ENCODE results near the gene AFG3L2. TPM values are rescaled to one million over a fixed set of nuclear protein-coding genes. Genes with fewer than 3 reads are reported as not detected.

AFG3L2 gene
- total RNA-seq, 2 donors from 2014 or later: 39.7 to 51.5 TPM

DNA sequence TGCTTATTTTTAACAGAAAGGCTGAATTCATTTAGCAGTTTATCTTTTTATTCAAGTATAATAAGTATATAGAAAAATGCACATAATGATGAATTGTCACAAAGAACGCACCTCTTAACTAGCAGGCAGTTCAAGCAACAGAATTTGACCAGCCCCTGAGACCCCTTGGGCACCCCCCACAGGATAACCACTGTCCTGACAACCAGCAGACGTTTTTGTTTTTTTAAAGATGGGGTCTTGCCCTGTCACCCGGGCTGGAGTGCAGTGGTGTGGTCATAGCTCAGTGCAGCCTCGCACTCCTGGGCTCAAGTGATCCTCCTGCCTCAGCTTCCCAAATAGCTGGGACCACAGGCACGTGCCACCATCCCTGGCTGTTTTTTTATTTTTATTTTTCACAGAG is 44.7 kb upstream of the AFG3L2 start:
- TF ChIP-seq POLR2A (IDR thresholded peaks at IDR 0.05): no peak
- no peak for TF ChIP-seq POLR2AphosphoS5 (IDR thresholded peaks at IDR 0.05)
- TF ChIP-seq, protein P1, sequence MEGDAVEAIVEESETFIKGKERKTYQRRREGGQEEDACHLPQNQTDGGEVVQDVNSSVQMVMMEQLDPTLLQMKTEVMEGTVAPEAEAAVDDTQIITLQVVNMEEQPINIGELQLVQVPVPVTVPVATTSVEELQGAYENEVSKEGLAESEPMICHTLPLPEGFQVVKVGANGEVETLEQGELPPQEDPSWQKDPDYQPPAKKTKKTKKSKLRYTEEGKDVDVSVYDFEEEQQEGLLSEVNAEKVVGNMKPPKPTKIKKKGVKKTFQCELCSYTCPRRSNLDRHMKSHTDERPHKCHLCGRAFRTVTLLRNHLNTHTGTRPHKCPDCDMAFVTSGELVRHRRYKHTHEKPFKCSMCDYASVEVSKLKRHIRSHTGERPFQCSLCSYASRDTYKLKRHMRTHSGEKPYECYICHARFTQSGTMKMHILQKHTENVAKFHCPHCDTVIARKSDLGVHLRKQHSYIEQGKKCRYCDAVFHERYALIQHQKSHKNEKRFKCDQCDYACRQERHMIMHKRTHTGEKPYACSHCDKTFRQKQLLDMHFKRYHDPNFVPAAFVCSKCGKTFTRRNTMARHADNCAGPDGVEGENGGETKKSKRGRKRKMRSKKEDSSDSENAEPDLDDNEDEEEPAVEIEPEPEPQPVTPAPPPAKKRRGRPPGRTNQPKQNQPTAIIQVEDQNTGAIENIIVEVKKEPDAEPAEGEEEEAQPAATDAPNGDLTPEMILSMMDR (IDR thresholded peaks at IDR 0.05): no peak
- intact Hi-C loops (cut with DNase I): no loop called here
- H3K27me3 ChIP-seq (replicated peaks; ENCODE audit: insufficient read depth): no peaks in the 10 kb centered on the region

DNA sequence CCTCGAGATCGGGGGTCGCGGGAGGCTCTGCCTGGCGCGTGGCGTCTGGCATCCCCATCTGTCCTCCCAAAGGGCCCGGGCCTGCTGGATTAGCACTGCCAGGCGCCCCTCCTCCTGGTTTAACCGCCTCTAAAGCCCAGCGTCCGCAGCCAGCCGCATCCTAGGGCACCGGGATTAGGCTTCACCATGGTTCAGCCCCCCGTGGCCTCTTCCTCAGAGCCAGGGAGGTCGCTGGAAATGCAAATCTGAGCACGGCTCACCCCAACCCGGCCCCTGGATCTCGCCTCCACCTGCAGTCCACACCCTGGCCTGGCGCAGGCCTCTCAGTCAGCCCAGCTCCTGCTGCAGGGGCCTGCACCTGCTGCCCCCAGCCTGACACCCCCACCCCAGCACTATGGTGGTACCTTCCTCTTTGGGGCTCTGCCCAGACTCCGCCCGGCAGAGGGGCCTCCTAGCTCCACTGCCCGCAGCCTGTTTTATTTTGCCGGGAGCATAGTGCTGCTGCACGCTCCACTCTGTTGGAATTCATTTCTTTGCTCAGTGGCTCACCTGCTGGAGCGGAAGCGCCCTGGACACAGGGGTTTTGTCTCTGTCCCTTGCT is 43.9 kb upstream of the AFG3L2 start:
- no peak for DNase-seq (ENCODE audit: low spot score)
- peak overlapping the region; percentile 41 to 45 for H3K4me3 ChIP-seq
- WGBS: 33% methylated on average over 18 of the region's 27 CpGs
- intact Hi-C loops (cut with DNase I): no loop called here
- no peaks in the 10 kb centered on the region for H3K36me3 ChIP-seq
- H3K4me1 ChIP-seq (replicated peaks): no peaks in the 10 kb centered on the region
- H3K9me3 ChIP-seq: no peaks in the 10 kb centered on the region
- H3K27me3 ChIP-seq (replicated peaks; ENCODE audit: insufficient read depth): no peaks in the 10 kb centered on the region
- no peak for TF ChIP-seq POLR2A (IDR thresholded peaks at IDR 0.05)
- no peak for TF ChIP-seq POLR2AphosphoS5 (IDR thresholded peaks at IDR 0.05)
- TF ChIP-seq, protein P1 (IDR thresholded peaks at IDR 0.05): no peak
- H3K27ac ChIP-seq: no peak overlapping the region

More for the DNA sequence above, 44.7 kb upstream of the AFG3L2 start:
- Histone ChIP-seq H3K36me3 (no peaks in the 10 kb centered on the region), H3K27ac (no peak overlapping the region), H3K4me1 (replicated peaks) (no peaks in the 10 kb centered on the region), H3K9me3 (no peaks in the 10 kb centered on the region), H3K4me3 (no peak overlapping the region)
- no peak for DNase-seq (ENCODE audit: low spot score)
- WGBS: 78% methylated on average over 5 of the region's 5 CpGs

DNA sequence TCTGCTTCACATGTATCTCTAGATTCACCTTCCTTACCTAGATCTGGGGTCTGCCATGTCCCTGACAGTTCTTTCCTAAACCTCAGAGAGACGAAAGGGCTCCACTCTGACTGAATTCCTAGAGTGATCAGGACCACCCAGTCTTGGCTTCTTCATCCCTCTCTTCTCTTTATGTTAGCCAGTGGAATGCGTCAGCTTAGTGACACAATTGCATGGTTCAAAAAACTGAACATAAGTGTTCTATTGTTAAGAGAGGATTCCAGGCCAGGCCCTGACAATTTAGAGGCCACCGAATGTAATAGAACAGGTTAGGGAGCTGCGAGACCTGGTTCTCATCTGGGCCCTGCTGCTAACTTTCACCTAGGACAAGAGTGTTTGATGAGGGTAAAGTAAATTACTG is 40.7 kb upstream of the AFG3L2 start:
- intact Hi-C loops (cut with DNase I): no loop called here
- Histone ChIP-seq H3K36me3 (no peaks in the 10 kb centered on the region), H3K4me1 (replicated peaks) (no peaks in the 10 kb centered on the region), H3K27ac (no peak overlapping the region), H3K27me3 (replicated peaks; ENCODE audit: insufficient read depth) (no peaks in the 10 kb centered on the region), H3K4me3 (no peak overlapping the region), H3K9me3 (no peaks in the 10 kb centered on the region)
- DNase-seq (ENCODE audit: low spot score): no peak
- WGBS: 75% methylated on average over 4 of the region's 4 CpGs
- no peak for TF ChIP-seq POLR2A (IDR thresholded peaks at IDR 0.05)
- TF ChIP-seq, protein P1 (IDR thresholded peaks at IDR 0.05): no peak
- no peak for TF ChIP-seq POLR2AphosphoS5 (IDR thresholded peaks at IDR 0.05)

DNA sequence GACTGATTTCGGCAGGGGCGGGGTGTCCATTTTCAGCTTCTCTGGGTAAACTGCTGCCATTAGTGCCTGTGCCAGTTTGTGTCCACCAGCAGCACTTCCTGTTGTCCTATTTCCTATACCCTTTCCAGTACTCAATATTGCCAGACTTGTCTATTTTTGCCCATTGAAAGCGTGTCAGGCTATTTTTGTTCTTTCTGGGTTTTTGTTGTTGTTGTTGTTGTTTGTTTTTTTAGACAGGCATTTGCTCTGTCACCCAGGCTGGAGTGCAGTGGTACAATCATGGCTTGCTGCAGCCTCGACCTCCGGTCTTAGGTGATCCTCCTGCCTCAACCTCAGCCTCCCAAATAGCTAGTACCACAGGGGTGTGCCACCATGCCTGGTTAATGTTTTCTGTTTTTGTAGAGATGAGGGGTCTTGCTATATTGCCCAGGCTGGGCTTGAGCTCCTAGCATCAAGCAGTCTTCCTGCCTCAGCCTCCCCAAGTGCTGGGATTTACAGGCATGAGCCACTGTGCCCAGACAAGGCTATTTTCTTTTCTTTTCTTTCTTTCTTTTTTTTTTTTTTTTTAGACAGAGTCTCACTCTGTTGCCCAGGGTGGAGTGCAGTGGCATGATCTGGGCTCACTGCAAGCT is 39.2 kb upstream of the AFG3L2 start:
- no peaks in the 10 kb centered on the region for H3K9me3 ChIP-seq
- TF ChIP-seq, protein P1 (IDR thresholded peaks at IDR 0.05): no peak
- TF ChIP-seq POLR2A (IDR thresholded peaks at IDR 0.05) (no peak), POLR2AphosphoS5 (IDR thresholded peaks at IDR 0.05) (no peak)
- WGBS: 91% methylated on average over 5 of the region's 5 CpGs
- no peak for DNase-seq (ENCODE audit: low spot score)
- no peaks in the 10 kb centered on the region for H3K36me3 ChIP-seq
- peak overlapping the region in 1 of 2 donors; percentile 2 for H3K27ac ChIP-seq
- no peaks in the 10 kb centered on the region for H3K4me1 ChIP-seq (replicated peaks)
- intact Hi-C loops (cut with DNase I): no loop called here
- H3K4me3 ChIP-seq: no peak overlapping the region
- H3K27me3 ChIP-seq (replicated peaks; ENCODE audit: insufficient read depth): no peaks in the 10 kb centered on the region

DNA sequence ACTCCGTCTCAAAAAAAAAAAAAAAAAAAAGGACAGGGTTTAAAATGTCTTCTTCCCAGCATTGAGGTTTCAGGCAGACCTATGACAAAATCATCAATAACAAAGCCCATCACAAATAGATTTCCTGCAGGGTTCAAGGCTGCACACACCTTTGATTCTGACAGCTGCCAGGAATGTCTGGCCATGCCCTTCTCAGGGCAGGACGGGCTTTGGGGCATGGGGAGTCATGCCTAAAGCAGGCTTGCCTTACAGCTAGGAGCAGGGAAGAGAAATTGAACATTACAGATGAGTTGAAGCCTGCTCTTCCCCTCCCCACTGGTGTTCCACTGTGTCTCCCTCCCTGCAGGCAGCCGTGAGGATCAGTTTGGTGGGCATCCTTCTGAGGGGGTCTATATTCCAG is 34.4 kb upstream of the AFG3L2 start:
- no peak overlapping the region for H3K27ac ChIP-seq
- H3K27me3 ChIP-seq (replicated peaks; ENCODE audit: insufficient read depth): no peaks in the 10 kb centered on the region
- H3K9me3 ChIP-seq: no peaks in the 10 kb centered on the region
- WGBS: 94% methylated on average over 3 of the region's 3 CpGs
- no peak overlapping the region for H3K4me3 ChIP-seq
- intact Hi-C loops (cut with DNase I): no loop called here
- no peaks in the 10 kb centered on the region for H3K36me3 ChIP-seq
- no peak for DNase-seq (ENCODE audit: low spot score)
- no peaks in the 10 kb centered on the region for H3K4me1 ChIP-seq (replicated peaks)
- TF ChIP-seq POLR2A (IDR thresholded peaks at IDR 0.05) (no peak), POLR2AphosphoS5 (IDR thresholded peaks at IDR 0.05) (no peak)
- TF ChIP-seq, protein P1 (IDR thresholded peaks at IDR 0.05): no peak

Measured in prostate gland (tissue), 2 donors.